Muscle layer of duodenum (tissue), 2 donors: ENCODE results near the gene RPL41.

Experiments
- H3K27ac ChIP-seq: one replicate; pipeline ENCODE4 v1.7.0; 2013; ENCODE audit warnings: mild to moderate bottlenecking, low read length
- H3K27me3 ChIP-seq: one replicate; pipeline ENCODE4 v1.7.0; 2013; ENCODE audit warnings: low read depth, mild to moderate bottlenecking, control low read depth, low read length
- H3K36me3 ChIP-seq, 2 donors: one replicate each; pipeline ENCODE4 v1.7.0; 2013; ENCODE audit warnings: low read length in 2 of 2, control low read depth in 1 of 2, mild to moderate bottlenecking in 1 of 2; ENCODE audit not compliant: insufficient read depth in 2 of 2, control insufficient read depth in 1 of 2
- H3K4me1 ChIP-seq, 2 donors: one replicate each; pipeline ENCODE4 v1.7.0; 2013; ENCODE audit warnings: low read length in 2 of 2, mild to moderate bottlenecking in 2 of 2, control low read depth in 1 of 2, moderate library complexity in 1 of 2; ENCODE audit not compliant: insufficient read depth in 2 of 2, control insufficient read depth in 1 of 2
- H3K4me3 ChIP-seq, 2 donors: one replicate each; pipeline ENCODE4 v1.7.0; 2013; ENCODE audit warnings: low read length in 2 of 2, low read depth in 1 of 2, mild to moderate bottlenecking in 1 of 2
- H3K9me3 ChIP-seq, 2 donors: one replicate each; pipeline ENCODE4 v1.7.0; 2013; ENCODE audit warnings: low read length in 2 of 2, control low read depth in 1 of 2, mild to moderate bottlenecking in 1 of 2; ENCODE audit not compliant: control insufficient read depth in 1 of 2
- donor health status: healthy.

The RPL41 gene

DNA sequence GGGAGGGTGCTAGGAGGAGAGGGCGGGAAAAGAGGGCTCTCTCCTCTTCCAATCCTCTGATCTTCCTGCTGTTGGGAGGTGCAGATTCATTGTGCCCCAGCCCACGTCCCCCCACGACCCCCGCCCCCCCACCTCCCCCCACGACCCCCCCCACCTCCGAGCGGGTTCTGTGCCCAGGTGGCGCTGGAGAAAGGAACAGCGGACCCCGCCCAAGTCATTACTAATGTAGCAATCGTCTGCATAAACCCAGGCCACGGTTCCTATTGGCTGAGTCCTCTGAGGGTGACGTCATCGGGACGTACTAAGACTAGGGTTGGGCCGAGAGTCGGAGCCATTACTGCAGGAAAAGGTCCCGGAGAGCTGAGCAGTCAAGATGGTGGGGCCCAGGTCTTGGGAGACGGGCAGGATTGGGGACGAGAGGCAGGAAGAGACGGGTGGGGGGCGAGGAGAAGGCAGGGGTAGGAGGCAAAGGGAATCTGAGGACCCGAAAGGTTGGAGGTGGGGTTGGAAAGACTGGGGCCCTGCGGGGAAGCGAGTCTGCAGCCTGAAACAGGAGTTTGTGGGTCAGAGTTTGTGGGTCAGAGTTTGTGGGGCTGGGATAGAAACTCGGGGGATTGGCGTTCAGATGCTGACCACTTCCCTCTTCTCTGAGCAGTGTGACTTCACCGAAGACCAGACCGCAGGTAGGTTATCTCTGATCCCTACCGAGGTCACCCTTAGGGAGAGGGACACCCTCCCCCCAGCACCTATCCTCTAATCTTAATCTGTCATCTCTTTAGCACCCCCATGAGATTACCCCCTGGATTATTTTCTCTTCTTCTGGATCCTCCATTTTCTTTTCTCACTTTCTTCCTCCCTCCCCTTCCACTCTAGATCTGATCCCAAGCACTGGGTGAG lies 41.8 kb downstream of the RPL41 start, which contains the start of gene MYL6:
Gene MYL6 (plus strand): TSS at position 331 of the 897 bp plus-strand sequence. CDS start 43 bp downstream, at position 374.
- Histone ChIP-seq H3K9me3 (no peaks in the 10 kb centered on the region), H3K4me1 (peaks cover 15 to 42% of the 10 kb centered on the region in 2 donors), H3K36me3 (peaks cover 34 to 37% of the 10 kb centered on the region in 2 donors), H3K4me3 (peak within 1 kb of the TSS; percentile 74 to 100), H3K27me3 (no peaks in the 10 kb centered on the region), H3K27ac (peak within 1 kb of the TSS; percentile 100)

DNA sequence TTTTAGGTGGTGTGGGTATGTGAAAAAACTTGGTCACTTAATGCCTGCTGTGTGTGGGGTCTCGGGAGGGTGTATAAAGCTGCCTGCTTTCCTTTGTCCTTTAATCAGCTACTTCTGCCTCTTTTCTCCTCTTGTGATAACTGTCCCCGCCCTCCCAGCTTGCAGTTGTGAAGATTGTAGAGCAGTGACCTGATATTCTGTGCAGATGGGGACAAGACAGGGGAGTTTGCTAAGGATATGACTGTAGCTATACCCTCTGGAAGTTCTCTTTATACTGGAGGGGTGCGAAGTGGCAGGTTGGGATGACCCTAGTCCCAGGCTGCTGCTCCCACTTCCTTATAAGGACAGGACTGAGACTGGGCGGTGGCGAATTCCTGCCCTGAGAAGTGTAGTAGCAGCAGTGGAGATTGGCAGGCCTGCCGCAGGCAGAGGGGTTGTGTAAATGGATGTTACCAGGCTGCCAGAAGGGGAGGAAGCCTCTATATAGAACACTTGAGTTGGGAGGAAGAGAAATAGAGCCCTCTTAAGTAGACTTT lies 42.6 kb downstream of the RPL41 start:
- Histone ChIP-seq H3K27me3 (no peaks in the 10 kb centered on the region), H3K4me3 (peak overlapping the region; percentile 71 to 100), H3K4me1 (peaks cover 13 to 42% of the 10 kb centered on the region in 2 donors), H3K9me3 (no peaks in the 10 kb centered on the region), H3K27ac (peak overlapping the region; percentile 100), H3K36me3 (peaks cover 37 to 41% of the 10 kb centered on the region in 2 donors)

DNA sequence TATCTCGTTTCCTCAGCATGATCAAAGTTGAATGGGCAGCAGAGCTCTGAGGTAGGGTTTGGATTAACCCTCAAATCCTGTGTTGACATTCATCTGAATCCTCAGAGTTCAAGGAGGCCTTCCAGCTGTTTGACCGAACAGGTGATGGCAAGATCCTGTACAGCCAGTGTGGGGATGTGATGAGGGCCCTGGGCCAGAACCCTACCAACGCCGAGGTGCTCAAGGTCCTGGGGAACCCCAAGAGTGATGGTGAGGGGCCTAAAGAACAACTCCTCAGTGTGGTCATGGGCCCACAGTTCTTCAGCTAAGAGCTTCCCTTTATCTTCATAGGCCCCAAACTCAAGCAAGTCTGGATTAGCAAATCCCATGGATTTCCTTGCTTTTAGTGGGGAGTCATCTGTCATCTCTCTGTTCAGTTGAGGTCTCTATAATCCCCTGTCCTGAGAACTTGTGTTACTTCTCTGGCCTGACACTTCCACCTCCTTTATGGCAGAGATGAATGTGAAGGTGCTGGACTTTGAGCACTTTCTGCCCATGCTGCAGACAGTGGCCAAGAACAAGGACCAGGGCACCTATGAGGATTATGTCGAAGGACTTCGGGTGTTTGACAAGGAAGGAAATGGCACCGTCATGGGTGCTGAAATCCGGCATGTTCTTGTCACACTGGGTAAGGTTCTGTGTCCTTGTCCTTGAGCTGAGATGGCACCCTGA lies 43.2 kb downstream of the RPL41 start:
- peak overlapping the region; percentile 100 for H3K27ac ChIP-seq
- peak overlapping the region; percentile 71 to 100 for H3K4me3 ChIP-seq
- H3K4me1 ChIP-seq, result peaks cover 13 to 42% of the 10 kb centered on the region in 2 donors
- no peaks in the 10 kb centered on the region for H3K27me3 ChIP-seq
- H3K9me3 ChIP-seq, result no peaks in the 10 kb centered on the region
- peaks cover 43 to 44% of the 10 kb centered on the region in 2 donors for H3K36me3 ChIP-seq

DNA sequence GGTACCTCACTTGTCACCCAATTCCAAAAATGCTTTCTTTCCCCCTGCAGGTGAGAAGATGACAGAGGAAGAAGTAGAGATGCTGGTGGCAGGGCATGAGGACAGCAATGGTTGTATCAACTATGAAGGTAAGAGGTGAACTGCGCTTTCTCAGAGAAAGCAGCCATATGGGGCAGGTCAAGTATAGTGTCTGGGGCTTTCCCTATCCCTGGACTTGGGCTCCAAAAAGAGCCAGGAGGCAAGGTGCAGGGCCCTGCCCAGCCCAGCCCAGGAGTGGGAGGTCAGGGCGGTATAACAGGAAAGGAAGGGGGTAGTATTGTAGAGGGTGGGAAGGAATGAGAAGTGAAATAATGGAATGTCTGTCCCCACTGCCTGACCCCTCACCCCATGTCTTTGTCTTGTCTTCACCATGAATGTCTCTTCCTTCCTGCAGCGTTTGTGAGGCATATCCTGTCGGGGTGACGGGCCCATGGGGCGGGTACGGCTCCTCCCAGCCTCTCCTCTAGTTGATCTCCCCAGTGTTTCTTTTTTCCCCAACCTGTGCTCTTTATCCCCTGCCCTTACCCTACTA lies 43.8 kb downstream of the RPL41 start:
- H3K4me3 ChIP-seq, result peak overlapping the region; percentile 71 to 100
- H3K9me3 ChIP-seq, result no peaks in the 10 kb centered on the region
- H3K27me3 ChIP-seq, result no peaks in the 10 kb centered on the region
- peaks cover 13 to 42% of the 10 kb centered on the region in 2 donors for H3K4me1 ChIP-seq
- peak overlapping the region; percentile 100 for H3K27ac ChIP-seq
- H3K36me3 ChIP-seq, result peaks cover 44 to 50% of the 10 kb centered on the region in 2 donors

DNA sequence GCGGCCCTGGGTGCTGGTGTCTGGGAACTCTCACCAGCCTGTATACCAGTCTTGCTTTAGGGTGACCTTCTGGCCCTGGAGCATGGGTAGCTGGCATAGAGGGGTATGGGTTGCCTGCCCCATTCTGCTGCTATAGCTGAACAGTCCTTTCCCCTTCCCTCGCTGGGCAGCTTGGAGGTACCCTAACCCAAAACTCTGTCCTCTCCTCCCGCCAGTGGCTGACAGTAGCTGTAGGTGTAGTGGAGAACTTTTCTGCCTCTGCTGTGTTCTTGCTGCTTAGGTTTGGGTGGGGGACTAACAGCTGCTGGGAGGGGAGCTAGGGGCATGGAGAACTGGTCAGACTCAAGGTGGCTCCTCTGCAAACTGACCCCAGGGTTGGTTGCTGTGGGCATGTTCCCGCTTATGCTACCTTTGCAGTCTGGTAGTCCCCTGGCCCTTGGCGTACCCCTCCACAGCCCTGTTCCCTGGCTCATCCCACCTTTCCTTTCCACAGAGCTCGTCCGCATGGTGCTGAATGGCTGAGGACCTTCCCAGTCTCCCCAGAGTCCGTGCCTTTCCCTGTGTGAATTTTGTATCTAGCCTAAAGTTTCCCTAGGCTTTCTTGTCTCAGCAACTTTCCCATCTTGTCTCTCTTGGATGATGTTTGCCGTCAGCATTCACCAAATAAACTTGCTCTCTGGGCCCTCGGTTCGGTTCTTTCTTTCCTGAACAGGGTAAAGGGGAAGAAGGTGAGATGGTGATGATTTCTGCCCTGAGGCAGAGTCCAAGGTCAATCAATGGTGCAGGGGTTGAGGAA lies 44.7 kb downstream of the RPL41 start:
- peaks cover 13 to 42% of the 10 kb centered on the region in 2 donors for H3K4me1 ChIP-seq

DNA sequence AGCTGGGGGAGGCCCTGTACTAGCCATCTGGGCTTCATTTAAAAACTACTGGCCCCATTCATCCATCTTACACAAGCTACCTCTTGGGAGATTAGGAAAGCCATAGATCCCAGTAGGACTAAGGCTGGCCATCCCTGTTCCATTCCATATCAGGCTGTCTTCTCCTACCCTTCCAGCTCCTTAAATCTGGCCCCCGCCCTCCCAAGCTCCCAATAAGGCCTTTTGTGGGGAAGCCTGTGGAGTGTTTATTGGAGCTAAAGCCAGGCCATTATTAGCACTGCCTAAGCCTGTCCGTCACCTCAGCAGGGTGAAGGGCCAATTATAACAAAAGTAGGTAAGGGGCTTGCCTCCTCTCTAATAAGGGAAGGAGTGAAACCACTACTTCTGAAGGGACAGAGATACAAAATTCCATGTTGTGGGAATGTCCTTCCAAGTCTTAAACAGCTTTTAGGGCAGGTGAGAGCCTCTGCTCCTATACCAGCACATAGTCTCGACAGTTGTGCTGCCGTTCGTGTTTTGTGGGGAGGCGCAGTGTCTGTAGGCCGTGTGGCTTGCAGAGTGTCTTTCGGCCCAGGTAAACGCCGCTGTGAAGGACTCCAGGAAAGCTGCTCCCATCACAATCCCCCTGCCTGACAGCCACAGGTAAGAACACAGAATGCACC lies 45.4 kb downstream of the RPL41 start:
- Histone ChIP-seq H3K4me3 (peak overlapping the region; percentile 71 to 100), H3K27ac (peak overlapping the region; percentile 100), H3K9me3 (no peaks in the 10 kb centered on the region), H3K4me1 (peaks cover 13 to 42% of the 10 kb centered on the region in 2 donors), H3K27me3 (no peaks in the 10 kb centered on the region), H3K36me3 (peaks cover 48 to 64% of the 10 kb centered on the region in 2 donors)

More for the DNA sequence above, 44.7 kb downstream of the RPL41 start:
- peak overlapping the region; percentile 100 for H3K27ac ChIP-seq
- no peaks in the 10 kb centered on the region for H3K9me3 ChIP-seq
- peaks cover 48 to 58% of the 10 kb centered on the region in 2 donors for H3K36me3 ChIP-seq
- no peaks in the 10 kb centered on the region for H3K27me3 ChIP-seq
- H3K4me3 ChIP-seq, result peak overlapping the region; percentile 71 to 100

DNA sequence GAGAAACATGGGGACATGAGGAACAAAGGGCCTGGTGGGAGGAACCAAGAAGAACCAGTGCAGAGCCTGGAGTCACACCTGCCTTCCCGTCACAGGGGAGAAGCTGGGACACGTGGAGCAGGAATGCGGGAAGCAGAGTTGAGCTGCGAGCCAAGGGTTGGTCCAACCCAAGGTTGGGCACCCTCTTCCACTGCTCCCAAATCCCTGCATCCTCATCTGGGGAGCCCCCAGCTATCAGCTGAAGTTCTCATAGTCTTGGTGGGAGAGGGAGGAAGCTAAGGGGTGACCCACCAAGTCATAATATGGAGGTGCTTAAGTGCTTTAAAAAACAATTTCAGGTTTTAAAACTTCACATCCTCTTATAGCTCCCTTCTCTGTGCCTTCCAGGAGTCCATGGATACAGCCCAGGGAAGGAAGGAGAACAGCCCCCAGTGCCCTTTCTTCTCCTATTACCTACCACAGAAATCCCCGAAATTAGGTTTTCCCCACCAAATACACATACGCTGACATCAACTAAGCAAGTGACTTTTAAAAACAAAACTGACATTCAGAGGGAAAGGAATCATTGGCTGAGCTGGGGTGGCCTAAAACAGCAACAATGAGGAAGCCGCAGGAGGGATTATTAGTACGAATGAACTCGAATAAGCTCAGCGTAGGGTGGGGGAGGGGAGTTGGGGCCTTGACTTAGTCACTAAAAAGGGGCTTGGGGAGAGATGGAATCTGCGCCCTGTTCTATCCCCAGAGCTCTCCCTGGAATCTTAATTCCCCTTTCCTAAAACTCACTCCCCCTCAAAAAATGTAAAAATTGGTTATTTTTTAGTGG lies 46.2 kb downstream of the RPL41 start:
- peaks cover 13 to 42% of the 10 kb centered on the region in 2 donors for H3K4me1 ChIP-seq
- H3K4me3 ChIP-seq, result no peak overlapping the region
- H3K36me3 ChIP-seq, result peaks cover 51 to 69% of the 10 kb centered on the region in 2 donors
- peak overlapping the region; percentile 22 for H3K27ac ChIP-seq
- no peaks in the 10 kb centered on the region for H3K27me3 ChIP-seq
- no peaks in the 10 kb centered on the region for H3K9me3 ChIP-seq

DNA sequence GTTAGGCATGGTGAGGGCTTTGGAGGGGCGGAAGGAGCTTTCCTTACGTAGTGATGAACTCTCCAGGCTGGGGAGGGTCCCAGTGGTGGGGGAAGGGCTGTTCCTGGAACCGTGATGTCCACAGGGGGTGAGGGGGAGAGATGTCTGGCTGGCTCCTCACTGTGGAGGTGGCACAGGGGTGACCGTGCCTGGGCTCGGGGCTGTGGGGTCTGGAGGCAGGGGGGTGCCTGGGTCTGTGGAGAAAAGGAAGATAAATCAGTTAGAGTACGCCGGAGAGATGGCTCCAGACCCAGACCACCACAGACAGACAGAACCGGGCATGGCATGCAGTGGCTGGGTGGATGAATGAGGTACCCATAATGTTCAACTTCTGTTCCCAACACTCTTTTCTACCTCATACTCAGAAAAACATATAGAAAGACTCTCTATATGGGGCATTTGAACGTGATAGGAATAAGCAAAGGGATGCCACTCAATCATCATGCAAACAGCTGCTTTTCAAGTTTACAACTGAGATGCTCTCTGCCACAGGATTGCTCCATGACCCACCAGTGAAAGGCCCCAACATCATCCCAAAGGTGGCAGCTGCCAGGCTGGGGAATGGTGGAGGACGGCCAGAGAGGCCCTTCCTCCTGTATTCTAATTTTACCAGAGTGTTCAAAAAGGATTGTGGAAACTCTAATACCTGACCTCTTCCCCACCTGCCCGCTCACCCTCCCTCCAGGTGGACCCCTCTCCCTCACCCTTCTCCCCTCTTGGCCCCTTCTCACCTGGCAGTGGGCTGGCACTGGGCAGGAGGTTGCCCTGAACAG lies 47.3 kb downstream of the RPL41 start:
- Histone ChIP-seq H3K4me3 (no peak overlapping the region), H3K27me3 (no peaks in the 10 kb centered on the region), H3K27ac (no peak overlapping the region), H3K9me3 (no peaks in the 10 kb centered on the region), H3K36me3 (peaks cover 56 to 76% of the 10 kb centered on the region in 2 donors), H3K4me1 (peaks cover 13 to 42% of the 10 kb centered on the region in 2 donors)

DNA sequence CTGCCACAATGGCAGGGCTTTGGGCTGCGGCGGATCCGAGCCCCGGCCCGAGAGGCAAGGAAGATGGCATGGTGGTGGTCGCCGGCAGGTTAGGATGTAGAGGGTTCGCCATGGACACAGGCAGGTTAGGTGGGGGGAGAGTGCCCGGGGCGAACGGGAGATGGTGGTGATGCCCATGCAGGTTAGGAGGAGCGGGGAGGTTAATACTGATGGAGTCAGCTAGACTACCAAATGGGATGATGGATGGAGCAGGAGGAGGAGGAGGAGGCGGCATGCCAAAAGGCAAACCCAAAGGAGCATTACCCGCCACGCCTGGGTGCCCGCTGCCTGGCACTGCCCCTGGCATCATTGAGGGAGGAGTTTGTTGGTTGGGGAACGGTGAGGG lies 47.9 kb downstream of the RPL41 start:
- Histone ChIP-seq H3K9me3 (no peaks in the 10 kb centered on the region), H3K36me3 (peaks cover 55 to 82% of the 10 kb centered on the region in 2 donors), H3K4me1 (peaks cover 13 to 41% of the 10 kb centered on the region in 2 donors), H3K27me3 (no peaks in the 10 kb centered on the region), H3K27ac (no peak overlapping the region), H3K4me3 (no peak overlapping the region)
